GM12874 (cell line): ENCODE measurements around the gene SLC39A6.

ENCODE experiments used
- CTCF ChIP-seq: IDR thresholded peaks from 2 replicates; pipeline ENCODE4 v1.5.1; 2011; ENCODE audit warnings: low read depth, mild to moderate bottlenecking, control low read depth, low read length, moderate library complexity; ENCODE audit not compliant: insufficient read depth

The SLC39A6 gene

GRCh38 chr18:36132756-36133155, 3.6 kb upstream of the SLC39A6 start:
- TF ChIP-seq CTCF, result no peak

- no peak for TF ChIP-seq CTCF
These were observed 2.7 kb upstream of the SLC39A6 start for GRCh38 chr18:36131692-36132483.

- no peak for TF ChIP-seq CTCF
These were observed 1.9 kb upstream of the SLC39A6 start for GRCh38 chr18:36130883-36131653.

- no peak for TF ChIP-seq CTCF
These were observed 1.1 kb upstream of the SLC39A6 start for GRCh38 chr18:36130039-36130831.

- no peak for TF ChIP-seq CTCF
These were observed 237 bp downstream of the SLC39A6 start for GRCh38 chr18:36128907-36129299.

GRCh38 chr18:36128530-36128870, 640 bp downstream of the SLC39A6 start:
- no peak for TF ChIP-seq CTCF
